ENCODE measurements around the gene WNT3. TPM values are rescaled to one million over a fixed set of nuclear protein-coding genes. Genes with fewer than 3 reads are reported as not detected.

WNT3 gene
- total and polyA plus RNA-seq, 2 donors (not counting 1 experiment from before 2014, with no cell fraction given): 0.86 to 1.4 TPM

DNA sequence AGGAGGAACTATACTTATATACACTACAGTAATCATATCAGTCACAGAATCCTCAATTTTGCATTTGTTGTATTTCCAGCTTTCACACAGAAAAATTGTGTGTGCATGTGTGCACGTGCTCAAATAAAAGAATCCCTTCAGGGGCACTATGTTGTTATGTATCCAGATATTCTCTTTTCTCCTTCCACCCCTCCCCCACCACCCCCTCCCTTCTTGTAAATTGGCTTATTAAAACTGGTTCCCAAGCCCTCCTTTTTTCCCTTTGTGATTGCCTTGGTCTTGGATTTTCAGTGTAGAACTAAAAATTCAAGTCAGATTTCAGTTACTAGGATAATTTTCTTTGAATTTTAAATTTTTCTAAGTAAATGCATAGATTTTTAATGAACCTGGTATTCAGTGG is 86.3 kb downstream of the WNT3 start:
- H3K4me3 ChIP-seq (ENCODE audit: control extremely low read depth in 1 of 5, extremely low read depth in 1 of 5, insufficient read depth in 1 of 5, low read depth in 2 of 5, low read length in 4 of 5): no peak overlapping the region
- no peaks in the 10 kb centered on the region for H3K27me3 Mint-ChIP-seq
- no peaks in the 10 kb centered on the region for H3K79me2 ChIP-seq (ENCODE audit: control insufficient read depth, insufficient read depth, low read length)
- no peak overlapping the region for H2AFZ ChIP-seq (ENCODE audit: insufficient read depth, low read depth, low read length, poor library complexity, severe bottlenecking)
- WGBS (ENCODE audit: insufficient coverage): no CpG with 5 or more reads among the region's 1 CpG
- no peak overlapping the region for H3K27ac Mint-ChIP-seq
- TF ChIP-seq EZH2 (IDR thresholded peaks at IDR 0.05; ENCODE audit: borderline replicate concordance, insufficient read depth, low read depth, low read length, poor library complexity, severe bottlenecking): no peak
- no peak for TF ChIP-seq CTCF (IDR thresholded peaks at IDR 0.05)
- H3K27me3 ChIP-seq (replicated peaks in 1 of 4; ENCODE audit: control extremely low read depth in 1 of 4, control insufficient read depth in 3 of 4, insufficient read depth in 4 of 4, low read length in 3 of 4): no peaks in the 10 kb centered on the region
- peaks cover 4 to 10% of the 10 kb centered on the region in 2 experiments for H3K36me3 ChIP-seq (replicated peaks in 1 of 2; ENCODE audit: control extremely low read depth in 1 of 2, control insufficient read depth in 1 of 2, extremely low read depth in 1 of 2, insufficient read depth in 2 of 2, low read length in 1 of 2)
- no peak overlapping the region for H3K4me2 ChIP-seq (replicated peaks; ENCODE audit: low read depth, low read length, poor library complexity, severe bottlenecking)
- H3K27ac ChIP-seq (ENCODE audit: low read length in 2 of 2): no peak overlapping the region
- H3K4me1 Mint-ChIP-seq: peaks cover 30% of the 10 kb centered on the region
- intact Hi-C loops (cut with micrococcal nuclease): no loop called here
- H3K9me3 Mint-ChIP-seq (ENCODE audit: insufficient read depth): no peaks in the 10 kb centered on the region
- H3K4me1 ChIP-seq (ENCODE audit: control insufficient read depth in 2 of 2, insufficient read depth in 2 of 2, low read length in 2 of 2): peaks cover 24% of the 10 kb centered on the region in 2 donors
- no peaks in the 10 kb centered on the region for H3K9me3 ChIP-seq (ENCODE audit: control extremely low read depth in 1 of 3, control insufficient read depth in 2 of 3, insufficient read depth in 1 of 3, low read length in 2 of 3)
- CTCF ChIA-PET: no interaction called here
- no peaks in the 10 kb centered on the region for H4K20me1 ChIP-seq (ENCODE audit: control insufficient read depth, insufficient read depth, low read length, poor library complexity, severe bottlenecking)
- POLR2A ChIA-PET: no interaction called here
- no peak overlapping the region for H3K9ac ChIP-seq (ENCODE audit: low read length)
- DNase-seq (no peak), ATAC-seq (ENCODE audit: low read depth) (no peak)
- H3K4me3 Mint-ChIP-seq: no peak overlapping the region

- H3K27me3 ChIP-seq (replicated peaks in 1 of 4; ENCODE audit: control extremely low read depth in 1 of 4, control insufficient read depth in 3 of 4, insufficient read depth in 4 of 4, low read length in 3 of 4): no peaks in the 10 kb centered on the region
- H3K4me1 ChIP-seq (ENCODE audit: control insufficient read depth in 2 of 2, insufficient read depth in 2 of 2, low read length in 2 of 2): peaks cover 9% of the 10 kb centered on the region in 2 donors
- no peak overlapping the region for H2AFZ ChIP-seq (ENCODE audit: insufficient read depth, low read depth, low read length, poor library complexity, severe bottlenecking)
- Mint-ChIP-seq H3K4me3 (no peak overlapping the region), H3K27me3 (no peaks in the 10 kb centered on the region), H3K9me3 (ENCODE audit: insufficient read depth) (no peaks in the 10 kb centered on the region), H3K4me1 (peaks cover 16% of the 10 kb centered on the region), H3K27ac (no peak overlapping the region)
- ATAC-seq (ENCODE audit: low read depth) (no peak), DNase-seq (no peak)
- H3K79me2 ChIP-seq (ENCODE audit: control insufficient read depth, insufficient read depth, low read length): no peaks in the 10 kb centered on the region
- WGBS (ENCODE audit: insufficient coverage): no CpG with 5 or more reads among the region's 1 CpG
- no peak overlapping the region for H3K27ac ChIP-seq (ENCODE audit: low read length in 2 of 2)
- no peak overlapping the region for H3K4me3 ChIP-seq (ENCODE audit: control extremely low read depth in 1 of 5, extremely low read depth in 1 of 5, insufficient read depth in 1 of 5, low read depth in 2 of 5, low read length in 4 of 5)
- ChIA-PET CTCF (no interaction called here), POLR2A (no interaction called here)
- H3K4me2 ChIP-seq (replicated peaks; ENCODE audit: low read depth, low read length, poor library complexity, severe bottlenecking): no peak overlapping the region
- H3K9me3 ChIP-seq (ENCODE audit: control extremely low read depth in 1 of 3, control insufficient read depth in 2 of 3, insufficient read depth in 1 of 3, low read length in 2 of 3): no peaks in the 10 kb centered on the region
- peaks cover 4 to 13% of the 10 kb centered on the region in 2 experiments for H3K36me3 ChIP-seq (replicated peaks in 1 of 2; ENCODE audit: control extremely low read depth in 1 of 2, control insufficient read depth in 1 of 2, extremely low read depth in 1 of 2, insufficient read depth in 2 of 2, low read length in 1 of 2)
- intact Hi-C loops (cut with micrococcal nuclease): no loop called here
- no peaks in the 10 kb centered on the region for H4K20me1 ChIP-seq (ENCODE audit: control insufficient read depth, insufficient read depth, low read length, poor library complexity, severe bottlenecking)
- H3K9ac ChIP-seq (ENCODE audit: low read length): no peak overlapping the region
- TF ChIP-seq EZH2 (IDR thresholded peaks at IDR 0.05; ENCODE audit: borderline replicate concordance, insufficient read depth, low read depth, low read length, poor library complexity, severe bottlenecking) (no peak), CTCF (IDR thresholded peaks at IDR 0.05) (no peak)
Observed at GRCh38 chr17:46730679-46731078, 87.8 kb downstream of the WNT3 start.
